NCI-H2171 (cell line): ENCODE results near the gene ANKRD2.

ENCODE experiments used
- DNase-seq: peaks from one replicate; lab custom pipeline; 2025; lab: John Stamatoyannopoulos, UW

Gene ANKRD2

GRCh38 chr10:97596101-97597082 lies 23.8 kb downstream of the ANKRD2 start:
- no peak for DNase-seq

DNA sequence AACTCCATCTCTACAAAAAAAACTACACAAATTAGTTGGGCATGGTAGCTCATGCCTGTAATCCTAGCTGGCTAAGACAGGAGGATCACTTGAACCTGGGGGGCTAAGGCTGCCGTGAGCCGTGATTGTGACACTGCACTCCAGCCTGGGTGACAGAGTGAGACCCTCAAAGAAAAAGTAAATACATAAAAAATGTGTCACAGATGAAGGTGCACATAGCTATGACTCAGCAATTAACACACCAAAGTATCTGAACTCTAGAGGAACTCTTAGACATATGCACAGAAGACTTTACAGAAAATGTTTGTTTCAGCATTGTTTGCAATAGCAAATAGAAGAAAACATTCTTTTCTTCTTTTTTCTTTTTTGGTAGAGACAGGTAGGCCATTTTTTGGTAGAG lies 25.2 kb downstream of the ANKRD2 start:
- DNase-seq = no peak

- no peak for DNase-seq
These were observed 26.1 kb downstream of the ANKRD2 start for GRCh38 chr10:97598407-97599271.

- DNase-seq = no peak
These were observed 26.7 kb downstream of the ANKRD2 start for GRCh38 chr10:97599272-97599619.

- no peak for DNase-seq
These were observed 28.0 kb downstream of the ANKRD2 start for GRCh38 chr10:97600616-97601015.

DNA sequence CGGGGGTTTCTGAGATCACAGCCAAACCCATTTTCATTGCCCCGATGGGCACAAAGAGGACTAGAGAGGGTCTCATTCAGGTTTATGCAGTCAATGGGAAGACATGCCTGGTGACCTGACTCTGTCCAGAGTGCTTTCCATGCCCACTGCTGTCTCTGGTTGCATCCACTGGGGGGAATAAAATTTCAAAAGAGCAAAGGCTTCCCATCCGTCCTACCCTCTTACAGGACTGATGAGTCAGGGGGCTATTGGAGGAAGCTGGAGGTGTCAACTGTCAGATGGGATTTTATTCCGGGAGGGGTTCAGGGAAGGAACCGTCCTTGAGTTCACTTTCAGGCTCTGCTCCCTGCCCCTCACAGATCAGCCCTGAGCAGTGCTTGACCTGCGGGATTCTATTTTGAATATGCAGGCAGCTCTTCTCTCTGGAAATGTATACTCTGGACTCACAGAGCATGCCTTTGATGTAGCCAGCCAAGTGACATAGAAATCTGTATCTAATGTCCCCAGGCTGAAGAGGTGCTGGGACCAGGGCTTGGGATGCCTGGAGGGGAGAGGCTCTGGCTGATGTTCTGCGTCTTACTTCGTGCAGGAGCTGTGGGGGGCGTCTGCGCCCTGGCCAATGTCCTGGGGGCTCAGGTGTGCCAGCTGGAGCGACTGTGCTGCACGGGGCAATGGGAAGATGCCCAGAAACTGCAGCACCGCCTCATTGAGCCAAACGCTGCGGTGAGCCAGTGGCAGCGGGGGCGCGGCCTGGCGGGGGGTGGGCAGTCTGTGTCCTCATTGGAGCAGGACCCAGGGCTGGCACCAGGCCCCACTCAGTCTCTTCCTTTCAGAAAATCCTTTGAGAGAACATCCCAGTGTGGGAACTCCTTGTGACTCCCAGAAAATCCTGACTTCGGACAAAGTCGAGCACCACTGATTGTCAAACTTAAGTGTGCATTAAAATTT lies 29.0 kb downstream of the ANKRD2 start:
- DNase-seq = no peak

GRCh38 chr10:97607095-97607636 lies 34.6 kb downstream of the ANKRD2 start:
- DNase-seq = no peak

DNA sequence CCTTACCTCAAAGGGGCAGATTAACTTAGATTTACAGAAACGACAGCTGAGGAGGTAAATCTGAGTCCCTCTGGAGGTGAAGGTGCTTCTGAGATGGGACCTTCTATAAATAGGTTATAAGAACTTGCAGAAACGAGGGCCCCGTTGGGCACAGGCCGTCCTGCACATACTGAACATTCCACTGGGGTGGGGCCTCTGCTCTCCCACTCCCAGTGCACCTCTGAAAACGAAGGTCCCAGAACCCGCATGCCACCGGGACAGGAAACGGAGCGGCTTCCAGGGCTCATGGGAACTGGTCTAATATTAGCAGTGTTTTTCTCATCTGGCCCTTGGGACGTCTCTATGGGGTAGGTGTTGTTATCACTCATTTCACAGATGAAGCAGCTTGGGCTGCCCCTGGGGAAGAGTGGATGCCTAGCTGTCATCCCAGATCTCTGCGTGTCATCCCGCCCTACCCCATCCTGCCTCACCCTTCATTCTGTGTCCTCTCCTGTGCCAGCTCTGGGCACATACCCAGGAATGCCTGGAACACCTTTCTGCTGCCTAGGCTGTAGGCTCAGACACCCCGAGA lies 36.5 kb downstream of the ANKRD2 start:
- no peak for DNase-seq

DNA sequence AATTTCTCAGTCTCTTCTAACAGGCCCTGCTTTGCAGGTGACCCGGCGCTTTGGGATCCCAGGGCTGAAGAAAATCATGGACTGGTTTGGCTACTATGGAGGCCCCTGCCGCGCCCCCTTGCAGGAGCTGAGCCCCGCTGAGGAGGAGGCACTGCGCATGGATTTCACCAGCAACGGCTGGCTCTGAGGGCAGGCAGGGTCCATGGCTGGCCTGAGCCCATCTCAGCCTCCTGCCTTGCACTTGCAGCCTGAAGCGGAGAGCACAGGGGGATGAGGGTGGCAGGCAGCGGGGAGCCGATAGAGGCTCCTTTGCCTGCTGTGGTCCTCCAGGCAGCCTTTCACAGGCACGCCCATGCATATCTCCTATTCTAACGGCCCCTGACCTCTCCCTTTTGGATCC lies 38.9 kb downstream of the ANKRD2 start:
- DNase-seq = no peak

DNA sequence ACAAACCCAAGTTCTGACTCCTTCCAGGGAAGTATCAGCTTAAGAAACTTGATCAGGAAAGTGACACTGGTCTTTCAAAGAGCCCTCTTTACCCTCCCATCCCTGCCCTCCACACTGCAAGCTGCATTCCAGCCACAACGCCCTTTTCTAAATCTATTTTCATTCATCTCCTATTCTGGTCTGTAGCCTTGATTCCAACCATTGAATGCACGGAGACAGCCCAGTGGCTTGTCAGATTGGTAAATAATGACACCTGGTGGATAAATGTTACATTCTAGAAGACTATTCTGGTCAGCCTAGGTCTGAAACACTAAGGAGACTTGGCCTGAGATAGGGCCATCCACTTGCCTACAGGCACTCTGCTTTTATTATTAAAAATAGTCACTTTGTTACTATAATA lies 39.8 kb downstream of the ANKRD2 start:
- DNase-seq = peak; percentile 2

- no peak for DNase-seq
These were observed 45.7 kb downstream of the ANKRD2 start for GRCh38 chr10:97618285-97618684.

DNA sequence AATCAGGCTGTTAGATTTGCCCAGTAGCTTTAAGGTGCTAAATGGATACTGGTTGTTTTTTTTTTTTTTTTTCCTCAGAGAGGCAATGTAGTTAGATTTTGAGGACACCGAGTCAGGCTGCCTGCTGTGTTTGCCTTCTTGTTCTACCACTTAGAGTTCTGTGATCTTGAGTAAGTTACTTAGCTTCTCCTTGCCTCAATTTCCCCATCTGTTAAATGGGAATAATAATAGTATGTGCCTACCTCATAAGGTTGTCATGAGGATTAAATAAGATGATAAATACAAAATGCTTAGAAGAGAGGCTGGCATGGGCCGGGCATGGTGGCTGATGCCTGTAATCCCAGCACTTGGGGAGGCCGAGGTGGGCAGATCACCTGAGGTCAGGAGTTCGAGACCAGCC lies 46.2 kb downstream of the ANKRD2 start:
- DNase-seq = no peak

DNA sequence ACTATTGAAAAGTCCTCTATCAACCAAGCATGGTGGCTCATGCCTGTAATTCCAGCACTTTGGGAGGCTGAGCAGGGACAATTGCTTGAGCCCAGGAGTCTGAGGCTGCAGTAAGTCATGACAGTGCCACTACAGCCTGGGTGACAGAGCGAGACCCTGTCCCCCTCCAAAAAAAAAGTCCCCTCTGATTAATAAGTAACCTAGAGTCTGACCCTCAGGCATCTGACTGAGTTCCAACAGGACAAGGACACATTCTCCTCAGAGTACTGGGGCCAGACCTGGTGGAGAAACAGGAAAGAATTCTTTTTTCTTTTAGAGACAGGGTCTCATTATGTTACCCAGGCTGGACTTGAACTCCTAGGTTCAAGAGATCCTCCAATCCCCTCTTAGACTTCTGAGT lies 50.7 kb downstream of the ANKRD2 start:
- no peak for DNase-seq

GRCh38 chr10:97627731-97628130 lies 55.2 kb downstream of the ANKRD2 start:
- DNase-seq = no peak

GRCh38 chr10:97628228-97628627 lies 55.6 kb downstream of the ANKRD2 start:
- DNase-seq = no peak

GRCh38 chr10:97629289-97629688 lies 56.7 kb downstream of the ANKRD2 start:
- DNase-seq = no peak

GRCh38 chr10:97631098-97631497 lies 58.5 kb downstream of the ANKRD2 start:
- DNase-seq = no peak

DNA sequence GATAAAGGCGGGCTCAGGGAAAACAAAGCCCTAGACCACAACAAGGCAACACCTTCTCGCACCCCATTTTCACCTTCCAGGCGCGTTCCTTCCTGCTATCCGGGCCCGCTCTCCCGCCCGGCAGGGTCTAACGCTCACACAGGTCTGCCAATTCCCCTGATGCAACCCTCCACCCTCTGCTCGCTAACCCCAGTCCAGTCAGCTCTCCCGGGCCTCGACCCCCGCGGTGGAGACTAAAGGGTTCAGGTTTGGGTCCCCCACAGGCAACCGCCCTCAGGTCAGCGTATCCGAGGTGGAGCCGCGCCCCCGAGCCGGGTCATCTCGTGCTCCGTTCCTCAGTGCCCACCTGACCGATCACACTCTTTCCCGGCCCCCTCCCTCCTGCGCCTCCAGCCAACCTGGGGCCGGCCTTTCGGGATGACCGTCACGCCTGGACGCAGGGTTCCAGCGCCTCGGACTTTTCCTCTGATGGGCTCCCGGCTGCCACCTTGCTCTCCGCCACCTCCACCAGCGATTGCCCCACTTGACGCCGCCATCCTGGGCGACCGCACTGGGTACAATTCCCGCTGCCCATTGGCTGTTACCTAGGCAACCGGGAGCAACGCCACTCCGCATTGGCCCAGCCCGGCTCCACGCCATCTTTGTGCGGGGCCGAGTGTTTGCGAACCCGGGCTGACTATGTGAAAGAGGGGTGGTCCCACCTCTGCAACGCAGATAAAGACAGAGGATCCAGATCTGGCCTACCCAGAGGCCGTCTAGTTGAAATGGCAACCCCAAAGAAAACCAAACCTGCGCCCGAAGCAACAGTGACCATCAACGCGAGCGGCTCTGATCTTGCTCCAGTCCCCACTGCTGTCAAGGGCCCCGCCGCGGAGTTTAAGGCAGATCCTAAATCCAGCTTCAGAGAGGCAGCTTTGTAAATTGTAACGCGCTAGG lies 60.6 kb downstream of the ANKRD2 start, which contains the start of gene MORN4:
MORN4 (minus strand) TSS at position 552 of the 936 bp plus-strand sequence. CDS start 13,847 bp downstream, outside the sequence.
- DNase-seq = peak; percentile 85
